ENCODE measurements around the gene SPATA20. TPM values are rescaled to one million over a fixed set of nuclear protein-coding genes. Genes with fewer than 3 reads are reported as not detected.

The SPATA20 gene
- total RNA-seq, 4 donors from 2014 or later = 22.3 to 67.9 (median 29.1) TPM

GRCh38 chr17:50590946-50591737, 44.2 kb downstream of the SPATA20 start:
- H3K27ac ChIP-seq = no peak overlapping the region
- intact Hi-C loops (cut with DNase I; ENCODE audit: low total_unique reads) = no loop called here
- in situ Hi-C loops (cut with MboI; ENCODE audit: low sequenced_read_pairs in 4 of 4) = no loop called here
- H3K4me3 ChIP-seq = no peak overlapping the region
- no peaks in the 10 kb centered on the region for H3K27me3 ChIP-seq
- no peak for TF ChIP-seq POLR2A (IDR thresholded peaks at IDR 0.05)
- TF ChIP-seq CTCF (IDR thresholded peaks at IDR 0.05 in 4 of 5, conservative IDR thresholded peaks at IDR 0.05 in 1 of 5) = no peak
- DNase-seq (no peak), ATAC-seq (no peak)
- H3K9me3 ChIP-seq = no peaks in the 10 kb centered on the region
- H3K4me1 ChIP-seq = peaks cover 8 to 14% of the 10 kb centered on the region in 2 donors
- H3K36me3 ChIP-seq = no peaks in the 10 kb centered on the region

GRCh38 chr17:50593321-50593720, 46.3 kb downstream of the SPATA20 start:
- Histone ChIP-seq H3K9me3 (no peaks in the 10 kb centered on the region), H3K27ac (no peak overlapping the region), H3K27me3 (no peaks in the 10 kb centered on the region), H3K4me3 (no peak overlapping the region), H3K36me3 (no peaks in the 10 kb centered on the region), H3K4me1 (peaks cover 8 to 14% of the 10 kb centered on the region in 2 donors)
- in situ Hi-C loops (cut with MboI; ENCODE audit: low sequenced_read_pairs in 4 of 4) = no loop called here
- ATAC-seq (no peak), DNase-seq (no peak)
- intact Hi-C loops (cut with DNase I; ENCODE audit: low total_unique reads) = no loop called here
- no peak for TF ChIP-seq CTCF (IDR thresholded peaks at IDR 0.05 in 4 of 5, conservative IDR thresholded peaks at IDR 0.05 in 1 of 5)
- TF ChIP-seq POLR2A (IDR thresholded peaks at IDR 0.05) = no peak

GRCh38 chr17:50594128-50594823, 47.3 kb downstream of the SPATA20 start:
- Histone ChIP-seq H3K36me3 (no peaks in the 10 kb centered on the region), H3K9me3 (no peaks in the 10 kb centered on the region), H3K4me3 (no peak overlapping the region), H3K4me1 (peaks cover 8 to 11% of the 10 kb centered on the region in 2 donors), H3K27me3 (no peaks in the 10 kb centered on the region), H3K27ac (no peak overlapping the region)
- intact Hi-C loops (cut with DNase I; ENCODE audit: low total_unique reads) (no loop called here), in situ Hi-C loops (cut with MboI; ENCODE audit: low sequenced_read_pairs in 4 of 4) (no loop called here)
- no peak for TF ChIP-seq CTCF (IDR thresholded peaks at IDR 0.05 in 4 of 5, conservative IDR thresholded peaks at IDR 0.05 in 1 of 5)
- no peak for TF ChIP-seq POLR2A (IDR thresholded peaks at IDR 0.05)
- DNase-seq (no peak), ATAC-seq (no peak)

GRCh38 chr17:50594892-50595291, 47.9 kb downstream of the SPATA20 start:
- ATAC-seq = no peak
- H3K27ac ChIP-seq = no peak overlapping the region
- DNase-seq = no peak
- TF ChIP-seq CTCF (IDR thresholded peaks at IDR 0.05 in 4 of 5, conservative IDR thresholded peaks at IDR 0.05 in 1 of 5) (no peak), POLR2A (IDR thresholded peaks at IDR 0.05) (no peak)
- H3K9me3 ChIP-seq = no peaks in the 10 kb centered on the region
- H3K36me3 ChIP-seq = no peaks in the 10 kb centered on the region
- in situ Hi-C loops (cut with MboI; ENCODE audit: low sequenced_read_pairs in 4 of 4) = no loop called here
- H3K4me1 ChIP-seq = peaks cover 7 to 8% of the 10 kb centered on the region in 2 donors
- no peaks in the 10 kb centered on the region for H3K27me3 ChIP-seq
- intact Hi-C loops (cut with DNase I; ENCODE audit: low total_unique reads) = no loop called here
- no peak overlapping the region for H3K4me3 ChIP-seq
